WI38 (cell line): Measurements from ENCODE around the gene CBX5.

Experiments
- H3K4me3 ChIP-seq: 2 replicates; pipeline ENCODE4 v1.5.1; 2011; ENCODE audit warnings: low read depth, mild to moderate bottlenecking, control low read depth, low read length
- TF ChIP-seq, protein P1 (sequence below): IDR thresholded peaks from 2 replicates; pipeline ENCODE4 v1.5.1; 2012; ENCODE audit warnings: low read depth, mild to moderate bottlenecking, control low read depth, low read length

The CBX5 gene

DNA sequence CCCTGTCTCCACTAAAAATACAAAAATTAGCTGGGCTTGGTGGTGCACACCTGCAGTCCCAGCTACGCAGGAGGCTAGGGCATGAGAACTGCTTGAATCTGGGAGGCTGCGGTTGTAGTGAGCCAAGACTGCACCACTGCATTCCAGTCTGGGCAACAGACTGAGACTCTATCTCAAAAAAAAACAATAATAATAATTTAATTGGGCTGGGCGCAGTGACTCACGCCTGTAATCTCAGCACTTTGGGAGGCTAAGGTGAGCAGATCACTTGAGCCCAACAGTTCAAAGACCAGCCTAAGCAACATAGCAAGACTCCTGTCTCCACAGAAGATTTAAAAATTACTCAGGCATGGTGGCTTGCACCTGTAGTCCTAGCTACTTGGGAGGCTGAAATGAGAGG is 26.7 kb downstream of the CBX5 start:
- TF ChIP-seq, protein P1, sequence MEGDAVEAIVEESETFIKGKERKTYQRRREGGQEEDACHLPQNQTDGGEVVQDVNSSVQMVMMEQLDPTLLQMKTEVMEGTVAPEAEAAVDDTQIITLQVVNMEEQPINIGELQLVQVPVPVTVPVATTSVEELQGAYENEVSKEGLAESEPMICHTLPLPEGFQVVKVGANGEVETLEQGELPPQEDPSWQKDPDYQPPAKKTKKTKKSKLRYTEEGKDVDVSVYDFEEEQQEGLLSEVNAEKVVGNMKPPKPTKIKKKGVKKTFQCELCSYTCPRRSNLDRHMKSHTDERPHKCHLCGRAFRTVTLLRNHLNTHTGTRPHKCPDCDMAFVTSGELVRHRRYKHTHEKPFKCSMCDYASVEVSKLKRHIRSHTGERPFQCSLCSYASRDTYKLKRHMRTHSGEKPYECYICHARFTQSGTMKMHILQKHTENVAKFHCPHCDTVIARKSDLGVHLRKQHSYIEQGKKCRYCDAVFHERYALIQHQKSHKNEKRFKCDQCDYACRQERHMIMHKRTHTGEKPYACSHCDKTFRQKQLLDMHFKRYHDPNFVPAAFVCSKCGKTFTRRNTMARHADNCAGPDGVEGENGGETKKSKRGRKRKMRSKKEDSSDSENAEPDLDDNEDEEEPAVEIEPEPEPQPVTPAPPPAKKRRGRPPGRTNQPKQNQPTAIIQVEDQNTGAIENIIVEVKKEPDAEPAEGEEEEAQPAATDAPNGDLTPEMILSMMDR: no peak
- no peak overlapping the region for H3K4me3 ChIP-seq

DNA sequence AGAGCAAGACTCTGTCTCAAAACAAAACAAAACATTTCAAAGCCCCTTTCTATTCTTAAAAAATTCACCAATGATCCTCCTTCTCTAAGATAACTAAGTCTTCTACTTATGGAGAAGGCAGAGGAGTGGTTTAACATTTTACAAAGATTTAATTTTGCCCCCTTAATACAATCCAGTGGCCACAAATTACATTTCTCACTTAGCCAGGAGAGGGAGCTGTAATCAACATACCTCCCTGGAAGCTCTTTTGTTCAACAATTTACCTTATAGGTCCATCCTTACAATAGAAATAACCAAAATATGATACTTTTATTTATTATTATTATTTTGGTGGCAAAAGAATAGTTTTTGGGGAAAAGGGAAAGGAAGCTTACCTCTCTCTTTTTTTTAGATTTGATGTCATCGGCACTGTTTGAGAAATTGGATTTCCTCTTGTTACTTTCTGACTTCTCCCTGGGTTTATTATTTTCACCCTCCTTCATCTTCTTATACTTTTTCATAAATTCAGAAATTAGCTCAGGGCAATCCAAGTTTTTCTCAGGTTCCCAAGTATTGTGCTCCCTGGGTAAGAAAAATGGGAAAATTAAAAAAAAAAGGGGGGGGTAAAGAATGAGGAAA is 28.1 kb downstream of the CBX5 start:
- TF ChIP-seq, protein P1: peak; percentile 53; the same call in 1 of the 2 replicates
- H3K4me3 ChIP-seq: no peak overlapping the region

DNA sequence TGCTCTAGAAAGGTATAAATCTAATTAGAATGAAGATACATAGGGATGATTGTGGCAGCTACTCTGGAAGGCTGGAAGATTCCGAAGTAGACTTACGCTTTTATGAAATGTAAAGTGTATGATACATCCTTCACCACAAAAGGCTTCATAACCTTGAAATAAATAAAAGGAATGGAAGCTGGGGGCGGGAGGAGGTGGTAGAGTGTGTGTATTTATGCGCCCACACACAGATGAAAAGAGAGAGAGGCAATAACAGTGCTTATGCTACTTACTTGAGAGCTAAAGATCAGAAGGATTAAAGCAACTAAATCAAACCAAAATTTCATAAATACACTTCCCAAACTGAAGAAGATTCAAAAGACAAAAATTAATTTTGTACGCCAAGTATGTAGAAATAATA is 30.4 kb downstream of the CBX5 start:
- TF ChIP-seq, protein P1: no peak
- H3K4me3 ChIP-seq: no peak overlapping the region

- TF ChIP-seq, protein P1: no peak
- H3K4me3 ChIP-seq: no peak overlapping the region
Measured at GRCh38 chr12:54246011-54246641, 33.8 kb downstream of the CBX5 start.

DNA sequence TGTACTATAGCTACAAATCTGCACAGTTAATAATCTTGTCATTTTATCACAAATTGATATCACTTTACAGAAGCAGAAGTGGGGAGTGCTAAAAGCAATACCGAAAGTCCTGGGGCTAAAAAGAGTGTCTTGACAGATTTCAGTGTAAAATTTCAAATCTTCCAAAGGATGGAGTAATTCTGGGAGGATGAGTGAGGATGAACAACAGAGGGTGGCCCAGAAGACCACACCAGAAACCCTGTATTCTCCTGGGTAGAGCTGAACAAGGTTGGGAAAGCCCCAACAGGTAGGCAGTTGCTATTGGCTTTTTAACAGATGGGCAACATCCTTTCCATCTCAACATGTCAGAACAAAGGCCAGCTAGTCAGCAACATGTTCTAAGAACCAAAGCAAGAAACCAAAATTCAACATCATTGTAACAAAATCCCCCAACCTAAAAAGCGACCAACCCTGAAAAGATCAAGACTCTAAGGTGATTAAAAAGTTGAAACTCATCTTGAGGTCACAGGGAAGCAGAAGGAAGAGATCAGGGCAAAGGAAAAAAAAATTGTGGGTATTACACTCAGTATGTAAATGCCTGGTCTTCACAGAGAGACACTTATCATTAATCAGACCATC is 38.8 kb downstream of the CBX5 start:
- TF ChIP-seq, protein P1: no peak
- H3K4me3 ChIP-seq: no peak overlapping the region

GRCh38 chr12:54240129-54240528 is 39.8 kb downstream of the CBX5 start:
- H3K4me3 ChIP-seq: no peak overlapping the region
- TF ChIP-seq, protein P1: no peak

- TF ChIP-seq, protein P1: no peak
- H3K4me3 ChIP-seq: no peak overlapping the region
Measured at GRCh38 chr12:54239620-54240019, 40.3 kb downstream of the CBX5 start.
